Chondrocyte (in vitro differentiated cells): ENCODE measurements around the gene TK1. TPM values are rescaled to one million over a fixed set of nuclear protein-coding genes. Genes with fewer than 3 reads are reported as not detected.

Experiments used
- DNase-seq: peaks from one replicate; pipeline ENCODE4 v3.0.0; 2021; ENCODE audit warnings: mixed read lengths, low spot score
- H3K27ac Mint-ChIP-seq: one replicate; pipeline ENCODE4 v1.8.0; 2021; ENCODE audit warnings: mild to moderate bottlenecking, moderate library complexity, mixed read lengths; ENCODE audit not compliant: unreplicated experiment
- H3K27me3 Mint-ChIP-seq: 2 replicates; pipeline ENCODE4 v1.8.0; 2021; ENCODE audit warnings: low read depth, mixed read lengths
- H3K36me3 Mint-ChIP-seq: 2 replicates; pipeline ENCODE4 v1.8.0; 2021; ENCODE audit warnings: low read depth, mixed read lengths
- H3K4me1 Mint-ChIP-seq: 2 replicates; pipeline ENCODE4 v1.8.0; 2021; ENCODE audit warnings: low read depth, mild to moderate bottlenecking, mixed read lengths
- H3K4me3 Mint-ChIP-seq: one replicate; pipeline ENCODE4 v1.8.0; 2021; ENCODE audit warnings: mild to moderate bottlenecking, moderate library complexity, mixed read lengths; ENCODE audit not compliant: unreplicated experiment
- H3K9me3 Mint-ChIP-seq: 2 replicates; pipeline ENCODE4 v1.8.0; 2021; ENCODE audit warnings: low read depth, mixed read lengths
- total RNA-seq: library from RNA; stranded (reverse); gene quantifications from 3 replicates; pipeline ENCODE4 v1.2.1, GENCODE V29; 2021
- TF ChIP-seq, protein P1 (sequence below): fragments of 200-600 bp; sonication (generic); IDR thresholded peaks from 2 replicates; pipeline ENCODE4 v1.5.0; 2021; ENCODE audit warnings: antibody characterized with exemption, mild to moderate bottlenecking, moderate library complexity

The TK1 gene
- total RNA-seq, 1 donor from 2014 or later, result 21.1 TPM

DNA sequence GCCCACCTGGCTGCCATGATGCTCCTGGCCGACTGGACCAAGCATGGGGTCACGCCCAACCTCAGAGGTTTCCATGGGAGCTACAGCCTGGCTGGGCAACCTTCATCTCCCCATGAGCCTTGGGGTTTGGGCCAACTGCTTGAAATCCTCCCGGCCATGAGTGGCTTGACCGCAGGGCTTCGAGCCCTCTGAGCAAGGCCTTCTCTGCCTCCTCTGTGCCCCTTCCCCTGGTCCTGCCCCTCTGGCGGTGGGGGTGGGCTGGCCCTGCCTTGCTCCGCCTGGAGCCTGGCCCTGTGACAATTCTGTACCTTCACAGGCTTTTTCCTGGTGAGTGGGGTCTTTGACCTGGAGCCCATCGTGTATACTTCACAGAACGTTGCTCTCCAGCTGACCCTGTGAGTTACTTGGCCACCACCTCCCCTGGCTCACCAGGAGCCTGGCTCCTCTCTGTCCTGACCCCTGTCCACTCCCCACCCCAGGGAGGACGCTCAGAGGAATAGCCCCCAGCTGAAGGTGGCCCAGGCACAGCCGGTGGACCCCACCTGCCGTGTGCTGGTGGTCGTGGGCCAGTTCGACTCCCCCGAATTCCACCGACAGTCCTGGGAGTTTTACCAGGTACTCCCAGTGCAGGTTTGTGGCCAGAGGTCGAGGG, 18.4 kb upstream of the TK1 start:
- no peaks in the 10 kb centered on the region for H3K27me3 Mint-ChIP-seq
- no peak overlapping the region for H3K4me3 Mint-ChIP-seq
- DNase-seq, result no peak
- no peaks in the 10 kb centered on the region for H3K4me1 Mint-ChIP-seq
- peaks cover 4% of the 10 kb centered on the region for H3K36me3 Mint-ChIP-seq
- no peak overlapping the region for H3K27ac Mint-ChIP-seq
- TF ChIP-seq, protein P1, sequence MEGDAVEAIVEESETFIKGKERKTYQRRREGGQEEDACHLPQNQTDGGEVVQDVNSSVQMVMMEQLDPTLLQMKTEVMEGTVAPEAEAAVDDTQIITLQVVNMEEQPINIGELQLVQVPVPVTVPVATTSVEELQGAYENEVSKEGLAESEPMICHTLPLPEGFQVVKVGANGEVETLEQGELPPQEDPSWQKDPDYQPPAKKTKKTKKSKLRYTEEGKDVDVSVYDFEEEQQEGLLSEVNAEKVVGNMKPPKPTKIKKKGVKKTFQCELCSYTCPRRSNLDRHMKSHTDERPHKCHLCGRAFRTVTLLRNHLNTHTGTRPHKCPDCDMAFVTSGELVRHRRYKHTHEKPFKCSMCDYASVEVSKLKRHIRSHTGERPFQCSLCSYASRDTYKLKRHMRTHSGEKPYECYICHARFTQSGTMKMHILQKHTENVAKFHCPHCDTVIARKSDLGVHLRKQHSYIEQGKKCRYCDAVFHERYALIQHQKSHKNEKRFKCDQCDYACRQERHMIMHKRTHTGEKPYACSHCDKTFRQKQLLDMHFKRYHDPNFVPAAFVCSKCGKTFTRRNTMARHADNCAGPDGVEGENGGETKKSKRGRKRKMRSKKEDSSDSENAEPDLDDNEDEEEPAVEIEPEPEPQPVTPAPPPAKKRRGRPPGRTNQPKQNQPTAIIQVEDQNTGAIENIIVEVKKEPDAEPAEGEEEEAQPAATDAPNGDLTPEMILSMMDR, result no peak
- H3K9me3 Mint-ChIP-seq, result no peaks in the 10 kb centered on the region

DNA sequence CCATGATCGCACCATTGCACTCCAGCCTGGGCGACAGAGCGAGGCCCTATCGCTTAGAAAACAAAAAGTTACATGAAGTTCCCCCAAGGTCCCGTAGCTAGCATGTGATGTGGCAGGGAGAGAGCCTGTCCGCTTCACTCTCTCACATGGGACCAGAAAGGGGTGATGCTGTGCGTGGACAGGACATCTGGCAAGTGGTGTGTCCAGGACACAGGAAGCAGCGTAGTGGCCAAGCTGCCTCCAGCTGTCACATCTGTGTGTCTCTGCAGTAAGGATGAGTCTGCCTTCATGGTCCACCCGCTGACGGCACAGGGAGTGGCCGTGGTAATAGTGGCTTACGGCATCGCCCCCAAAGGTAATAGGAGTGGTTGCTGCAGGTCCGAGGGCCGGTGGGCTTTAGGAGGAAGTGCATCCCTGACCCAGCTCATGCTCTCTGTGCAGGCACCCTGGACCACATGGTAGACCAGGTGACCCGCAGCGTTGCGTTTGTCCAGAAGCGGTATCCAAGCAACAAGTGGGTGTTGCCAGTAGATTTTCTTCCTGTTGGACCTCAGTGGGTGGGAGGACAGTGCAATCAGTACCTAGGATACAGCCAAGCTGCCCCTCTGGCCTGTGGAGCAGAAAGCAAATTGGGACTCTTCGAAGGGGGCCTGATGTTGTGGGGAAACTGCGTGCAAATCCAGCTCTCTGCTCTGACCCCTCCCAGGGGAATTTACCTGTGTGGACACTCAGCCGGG, 17.7 kb upstream of the TK1 start:
- H3K4me1 Mint-ChIP-seq, result no peaks in the 10 kb centered on the region
- DNase-seq, result no peak
- no peak overlapping the region for H3K4me3 Mint-ChIP-seq
- peaks cover 4% of the 10 kb centered on the region for H3K36me3 Mint-ChIP-seq
- no peaks in the 10 kb centered on the region for H3K9me3 Mint-ChIP-seq
- no peak overlapping the region for H3K27ac Mint-ChIP-seq
- no peaks in the 10 kb centered on the region for H3K27me3 Mint-ChIP-seq
- TF ChIP-seq, protein P1, result no peak

- Mint-ChIP-seq H3K9me3 (no peaks in the 10 kb centered on the region), H3K4me1 (peaks cover 10% of the 10 kb centered on the region), H3K27me3 (no peaks in the 10 kb centered on the region), H3K36me3 (peaks cover 4% of the 10 kb centered on the region), H3K27ac (no peak overlapping the region), H3K4me3 (no peak overlapping the region)
- TF ChIP-seq, protein P1, result no peak
- no peak for DNase-seq
Observed at GRCh38 chr17:78202666-78203065, 15.8 kb upstream of the TK1 start.

- no peak for DNase-seq
- H3K4me3 Mint-ChIP-seq, result no peak overlapping the region
- peaks cover 25% of the 10 kb centered on the region for H3K4me1 Mint-ChIP-seq
- H3K27me3 Mint-ChIP-seq, result no peaks in the 10 kb centered on the region
- H3K36me3 Mint-ChIP-seq, result peaks cover 2% of the 10 kb centered on the region
- no peaks in the 10 kb centered on the region for H3K9me3 Mint-ChIP-seq
- TF ChIP-seq, protein P1, result no peak
- H3K27ac Mint-ChIP-seq, result no peak overlapping the region
Observed at GRCh38 chr17:78200451-78200850, 13.6 kb upstream of the TK1 start.

GRCh38 chr17:78197147-78197832, 10.4 kb upstream of the TK1 start:
- peak overlapping the region; percentile 32 for H3K27ac Mint-ChIP-seq
- no peak overlapping the region for H3K4me3 Mint-ChIP-seq
- peaks cover 4% of the 10 kb centered on the region for H3K36me3 Mint-ChIP-seq
- H3K27me3 Mint-ChIP-seq, result no peaks in the 10 kb centered on the region
- peaks cover 25% of the 10 kb centered on the region for H3K4me1 Mint-ChIP-seq
- no peak for DNase-seq
- no peaks in the 10 kb centered on the region for H3K9me3 Mint-ChIP-seq
- TF ChIP-seq, protein P1, result no peak
